IMR-90 (cell line): ENCODE measurements around the gene HACD2. TPM values are rescaled to one million over a fixed set of nuclear protein-coding genes. Genes with fewer than 3 reads are reported as not detected.

Source experiments
- ATAC-seq: fragments of 200-7000 bp; cut with Tn5 transposase; 2 replicates; pipeline ENCODE4 v1.9.1; 2020; ENCODE audit warnings: low read depth, mild to moderate bottlenecking, moderate library complexity
- BruUV-seq: library from RNA; stranded (reverse); fragments of 400-500 nt; replicated peaks from 2 replicates; lab custom pipeline; 2021; lab: Mats Ljungman, UMichigan
- CTCF ChIA-PET: fragments of 300-600 bp; formaldehyde crosslinking; extraction: SDS; loops from one replicate; lab custom pipeline; 2021; ENCODE audit warnings: antibody characterized with exemption; lab: Yijun Ruan, JAX
- POLR2A ChIA-PET: fragments of 300-600 bp; sonication (Branson Sonifier 250); formaldehyde crosslinking; loops from one replicate; lab custom pipeline; 2022; ENCODE audit warnings: antibody characterized with exemption; ENCODE audit not compliant: unreplicated experiment; lab: Charles Lee
- DNase-seq: peaks from one replicate; pipeline ENCODE4 v3.0.0; 2013
- H2AFZ ChIP-seq: replicated peaks from 2 replicates; pipeline ENCODE3; 2013; ENCODE audit warnings: low read length, mild to moderate bottlenecking; ENCODE audit not compliant: poor library complexity
- H2AK5ac ChIP-seq: 2 replicates; pipeline ENCODE4 v1.6.1; 2013; ENCODE audit warnings: low read depth, low read length, inconsistent platforms
- H2AK9ac ChIP-seq: replicated peaks from 2 replicates; pipeline ENCODE3; 2013; ENCODE audit warnings: mild to moderate bottlenecking, low read depth, low read length, moderate library complexity; ENCODE audit not compliant: poor library complexity
- H2BK120ac ChIP-seq: 2 replicates; pipeline ENCODE4 v1.6.1; 2013; ENCODE audit warnings: low read depth, low read length, inconsistent platforms
- H2BK15ac ChIP-seq: 3 replicates; pipeline ENCODE4 v1.6.1; 2013; ENCODE audit warnings: low read depth, low read length, inconsistent platforms
- H2BK20ac ChIP-seq: 2 replicates; pipeline ENCODE4 v1.6.1; 2013; ENCODE audit warnings: low read depth, mild to moderate bottlenecking, inconsistent platforms, low read length, moderate library complexity
- H2BK5ac ChIP-seq: 2 replicates; pipeline ENCODE4 v1.6.1; 2013; ENCODE audit warnings: mild to moderate bottlenecking, low read depth, low read length, inconsistent platforms; ENCODE audit not compliant: poor library complexity, severe bottlenecking
- H3K14ac ChIP-seq: replicated peaks from 2 replicates; pipeline ENCODE4 v1.6.1; 2013; ENCODE audit warnings: low read depth, low read length, inconsistent platforms
- H3K18ac ChIP-seq: 2 replicates; pipeline ENCODE4 v1.6.1; 2013; ENCODE audit warnings: low read depth, low read length, control low read depth
- H3K23ac ChIP-seq: 2 replicates; pipeline ENCODE4 v1.6.1; 2013; ENCODE audit warnings: low read depth, low read length, inconsistent platforms
- H3K27ac ChIP-seq: 2 replicates; pipeline ENCODE4 v1.5.1; 2013; ENCODE audit warnings: mild to moderate bottlenecking, control low read depth, low read length; ENCODE audit not compliant: insufficient read depth
- H3K27me3 ChIP-seq: 2 replicates; pipeline ENCODE4 v1.6.1; 2013; ENCODE audit warnings: low read length; ENCODE audit not compliant: control insufficient read depth, insufficient read depth
- H3K36me3 ChIP-seq: 2 replicates; pipeline ENCODE4 v1.6.1; 2013; ENCODE audit warnings: low read length, mixed read lengths; ENCODE audit not compliant: control insufficient read depth, insufficient read depth
- H3K4ac ChIP-seq: 2 replicates; pipeline ENCODE4 v1.6.1; 2013; ENCODE audit warnings: low read depth, low read length, inconsistent platforms
- H3K4me1 ChIP-seq: 2 replicates; pipeline ENCODE4 v1.6.1; 2013; ENCODE audit warnings: low read length, mixed read lengths; ENCODE audit not compliant: control insufficient read depth, insufficient read depth
- H3K4me2 ChIP-seq: 2 replicates; pipeline ENCODE4 v1.6.1; 2013; ENCODE audit warnings: low read depth, mild to moderate bottlenecking, control low read depth, low read length, moderate library complexity
- H3K4me3 ChIP-seq: 2 replicates; pipeline ENCODE4 v1.5.1; 2013; ENCODE audit warnings: low read depth, mild to moderate bottlenecking, control low read depth, low read length, moderate library complexity; ENCODE audit not compliant: insufficient read depth
- H3K56ac ChIP-seq: 2 replicates; pipeline ENCODE4 v1.6.1; 2013; ENCODE audit warnings: low read length, inconsistent platforms; ENCODE audit not compliant: insufficient read depth; ENCODE audit errors: extremely low read depth
- H3K79me1 ChIP-seq, 2 experiments: 2 replicates each; pipeline ENCODE4 v1.6.1; 2013; ENCODE audit warnings: low read length in 2 of 2, inconsistent platforms in 1 of 2, low read depth in 1 of 2
- H3K9ac ChIP-seq: 2 replicates; pipeline ENCODE4 v1.6.1; 2013; ENCODE audit warnings: low read depth, low read length, control low read depth
- H3K9me1 ChIP-seq: 2 replicates; pipeline ENCODE4 v1.6.1; 2013; ENCODE audit warnings: low read length, inconsistent platforms; ENCODE audit not compliant: insufficient read depth
- H3K9me3 ChIP-seq: 2 replicates; pipeline ENCODE4 v1.6.1; 2013; ENCODE audit warnings: low read length; ENCODE audit not compliant: control insufficient read depth, insufficient read depth
- H4K20me1 ChIP-seq: 2 replicates; pipeline ENCODE4 v1.6.1; 2013; ENCODE audit warnings: low read length, inconsistent platforms; ENCODE audit not compliant: insufficient read depth
- H4K5ac ChIP-seq: 2 replicates; pipeline ENCODE4 v1.6.1; 2013; ENCODE audit warnings: mild to moderate bottlenecking, low read depth, low read length, control low read depth
- H4K8ac ChIP-seq, 2 experiments: 2 replicates each; pipeline ENCODE4 v1.6.1; 2013; ENCODE audit warnings: low read depth in 2 of 2, low read length in 2 of 2, control low read depth in 1 of 2, inconsistent platforms in 1 of 2
- H4K91ac ChIP-seq: 2 replicates; pipeline ENCODE4 v1.6.1; 2013; ENCODE audit warnings: low read depth, low read length, inconsistent platforms; ENCODE audit not compliant: insufficient read depth
- BHLHE40 ChIP-seq: fragments of 150-350 bp; IDR thresholded peaks from 2 replicates; pipeline ENCODE4 v1.6.1; 2016; ENCODE audit warnings: mild to moderate bottlenecking, low read depth, low read length
- CEBPB ChIP-seq: IDR thresholded peaks from 2 replicates; pipeline ENCODE4 v1.6.1; 2012; ENCODE audit warnings: low read depth, low read length, improper control_type of control experiment
- CHD1 ChIP-seq: IDR thresholded peaks from 2 replicates; pipeline ENCODE4 v1.6.1; 2012; ENCODE audit warnings: low read depth, low read length, improper control_type of control experiment
- MXI1 ChIP-seq: IDR thresholded peaks from 2 replicates; pipeline ENCODE4 v1.6.1; 2012; ENCODE audit warnings: low read depth, mild to moderate bottlenecking, low read length, moderate library complexity, borderline replicate concordance
- POLR2A ChIP-seq: IDR thresholded peaks from 2 replicates; pipeline ENCODE4 v1.6.1; 2012; ENCODE audit warnings: mild to moderate bottlenecking, low read depth, low read length
- SMC3 ChIP-seq: fragments of 150-350 bp; IDR thresholded peaks from 2 replicates; pipeline ENCODE4 v1.6.1; 2016; ENCODE audit warnings: low read depth, mild to moderate bottlenecking, antibody characterized with exemption, low read length, moderate library complexity
- WGBS, 2 experiments: methylation state at CpG; one replicate each; pipeline versions ENCODE4 v1.1.5 to v1.1.7; 2013; ENCODE audit warnings: missing lambda C conversion rate in 2 of 2; ENCODE audit not compliant: insufficient read length in 1 of 2; ENCODE audit errors: extremely low coverage in 2 of 2; 5-methylcytosine and 5-hydroxymethylcytosine counted together
- dilution Hi-C: fragments of 300-500 bp; cut with HindIII; formaldehyde crosslinking; loops from one replicate; pipeline ENCODE4 v1.14.3; 2018; ENCODE audit warnings: low sequenced_read_pairs; ENCODE audit not compliant: unreplicated experiment
- in situ Hi-C: fragments of 300-500 bp; cut with MboI; formaldehyde crosslinking; loops from 3 replicates; pipeline ENCODE4 v1.14.3; 2019; ENCODE audit warnings: low sequenced_read_pairs, inconsistent platforms, mixed read lengths
- intact Hi-C: fragments of 100-400 bp; cut with micrococcal nuclease; formaldehyde crosslinking; loops from 2 replicates; pipeline ENCODE4 v1.10.0; 2022
- polyA plus RNA-seq, 3 experiments: library from polyadenylated mRNA; depleted of rRNA; stranded (reverse); fragments of >200 nt; gene quantifications; 2 replicates each; pipeline ENCODE4 v1.2.3, GENCODE V29; 2012; ENCODE audit warnings: low replicate concordance in 1 of 3
- total RNA-seq: library from RNA; depleted of rRNA; stranded (reverse); fragments of >200 nt; gene quantifications from 2 replicates; pipeline ENCODE4 v1.2.3, GENCODE V29; 2012

HACD2 gene
- total and polyA plus RNA-seq, 2 of the 4 experiments (the other 2 are of a cell fraction), result 21.5 to 22.6 TPM

GRCh38 chr3:123445702-123446101 is 139.2 kb downstream of the HACD2 start:
- no peak overlapping the region for H3K18ac ChIP-seq
- no peak overlapping the region for H2BK5ac ChIP-seq
- H2BK120ac ChIP-seq, result no peak overlapping the region
- no peak overlapping the region for H3K9ac ChIP-seq
- no peaks in the 10 kb centered on the region for H3K4me1 ChIP-seq
- no peak overlapping the region for H3K23ac ChIP-seq
- no peak overlapping the region for H4K91ac ChIP-seq
- no peaks in the 10 kb centered on the region for H3K79me1 ChIP-seq
- DNase-seq (no peak), ATAC-seq (no peak)
- H4K8ac ChIP-seq, result no peak overlapping the region
- TF ChIP-seq BHLHE40 (no peak), POLR2A (no peak), MXI1 (no peak), SMC3 (no peak), CEBPB (no peak), CHD1 (no peak)
- ChIA-PET POLR2A (no interaction called here), CTCF (no interaction called here)
- H2AFZ ChIP-seq, result no peak overlapping the region
- in situ Hi-C loops (no loop called here), dilution Hi-C loops (no loop called here), intact Hi-C loops (no loop called here)
- no peaks in the 10 kb centered on the region for H3K9me1 ChIP-seq
- H3K4me3 ChIP-seq, result no peak overlapping the region
- BruUV-seq, result no TSS peak
- no peak overlapping the region for H3K56ac ChIP-seq
- H2AK5ac ChIP-seq, result no peak overlapping the region
- H2AK9ac ChIP-seq, result no peak overlapping the region
- peaks cover 82% of the 10 kb centered on the region for H3K27me3 ChIP-seq
- no peak overlapping the region for H3K4me2 ChIP-seq
- H3K4ac ChIP-seq, result no peak overlapping the region
- no peaks in the 10 kb centered on the region for H4K20me1 ChIP-seq
- no peaks in the 10 kb centered on the region for H3K36me3 ChIP-seq
- no peak overlapping the region for H2BK20ac ChIP-seq
- H3K14ac ChIP-seq, result no peak overlapping the region
- H3K9me3 ChIP-seq, result peaks cover 2% of the 10 kb centered on the region; the same call in 1 of the 2 replicates
- H2BK15ac ChIP-seq, result no peak overlapping the region
- H4K5ac ChIP-seq, result no peak overlapping the region
- H3K27ac ChIP-seq, result no peak overlapping the region
- no CpG with 5 or more reads among the region's 2 CpGs for WGBS, 2 experiments
